PFSK-1 (cell line): ENCODE measurements around the gene FOXP4.
A peak's percentile ranks its signal among the peaks of the same experiment; 100 is the strongest.

Experiments used
- FOXP2 ChIP-seq: optimal IDR thresholded peaks from 2 replicates; pipeline ENCODE3; 2011; ENCODE audit warnings: borderline replicate concordance, control low read depth, inconsistent platforms; ENCODE audit not compliant: insufficient read depth; ENCODE audit errors: extremely low read length, extremely low read depth
- POLR2AphosphoS5 ChIP-seq: IDR thresholded peaks from 2 replicates; pipeline ENCODE4 v1.6.1; 2012; ENCODE audit warnings: low read depth, mild to moderate bottlenecking, control low read depth, low read length, moderate library complexity
- REST ChIP-seq, 2 experiments: IDR thresholded peaks; 2 replicates each; pipeline versions ENCODE4 v1.6.1 to v1.8.0; 2011 to 2012; ENCODE audit warnings: low read depth in 2 of 2, low read length in 2 of 2, control low read depth in 1 of 2, inconsistent platforms in 1 of 2, mild to moderate bottlenecking in 1 of 2, moderate library complexity in 1 of 2; ENCODE audit not compliant: insufficient read depth in 1 of 2
- SIN3A ChIP-seq: IDR thresholded peaks from 2 replicates; pipeline ENCODE4 v1.6.1; 2012; ENCODE audit warnings: mild to moderate bottlenecking, low read length, moderate library complexity, borderline replicate concordance; ENCODE audit not compliant: insufficient read depth
- TAF1 ChIP-seq: IDR thresholded peaks from 2 replicates; pipeline ENCODE4 v1.6.1; 2012; ENCODE audit warnings: low read length, control low read depth, borderline replicate concordance; ENCODE audit not compliant: insufficient read depth

The FOXP4 gene

GRCh38 chr6:41505122-41506049 lies 40.8 kb upstream of the FOXP4 start:
- 0 out of 4 replicates have a peak, but pooled peaks of 1 of the 2 experiments have one; percentile 14 for TF ChIP-seq REST (IDR thresholded peaks at IDR 0.05; ENCODE audit: insufficient read depth in 1 of 2, low read depth in 2 of 2, low read length in 2 of 2)
- 0 out of 2 replicates have a peak, but pooled peaks have one; percentile 27 for TF ChIP-seq SIN3A
- TF ChIP-seq POLR2AphosphoS5 = 0 out of 2 replicates have a peak, but pooled peaks have one; percentile 37
- TF ChIP-seq FOXP2 = no peak
- TF ChIP-seq TAF1 = peak; percentile 43; the same call in 1 of the 2 replicates

GRCh38 chr6:41508479-41508878 lies 37.7 kb upstream of the FOXP4 start:
- TF ChIP-seq TAF1 (no peak), FOXP2 (no peak), SIN3A (no peak), REST (IDR thresholded peaks at IDR 0.05; ENCODE audit: insufficient read depth in 1 of 2, low read depth in 2 of 2, low read length in 2 of 2) (no peak), POLR2AphosphoS5 (no peak)

- TF ChIP-seq TAF1 = no peak
- TF ChIP-seq SIN3A = no peak
- TF ChIP-seq FOXP2 = no peak
Measured at GRCh38 chr6:41509580-41509979, 36.6 kb upstream of the FOXP4 start.

- no peak for TF ChIP-seq REST (IDR thresholded peaks at IDR 0.05; ENCODE audit: insufficient read depth in 1 of 2, low read depth in 2 of 2, low read length in 2 of 2)
- TF ChIP-seq POLR2AphosphoS5 = no peak
- no peak for TF ChIP-seq TAF1
- TF ChIP-seq FOXP2 = no peak
- TF ChIP-seq SIN3A = no peak
Measured at GRCh38 chr6:41511443-41512060, 34.6 kb upstream of the FOXP4 start.

GRCh38 chr6:41512146-41512701 lies 34.0 kb upstream of the FOXP4 start:
- TF ChIP-seq POLR2AphosphoS5 (no peak), SIN3A (no peak)
